Fibroblast of gingiva (primary cell): Measurements from ENCODE around the gene HNRNPUL1.
"Not testable (repeated sequence)": the region's sequence is repeated elsewhere in the genome, so short reads cannot be mapped to it uniquely, and the experiment has no call there.

Experiments
- DNase-seq: peaks from one replicate; pipeline ENCODE4 v3.0.0-alpha.2; 2011; ENCODE audit warnings: low read depth

Gene HNRNPUL1

GRCh38 chr19:41325947-41326706, 62.0 kb downstream of the HNRNPUL1 start:
- peak; percentile 58 for DNase-seq

GRCh38 chr19:41327076-41327575, 63.0 kb downstream of the HNRNPUL1 start:
- no peak for DNase-seq

- no peak for DNase-seq
These were observed 63.5 kb downstream of the HNRNPUL1 start for GRCh38 chr19:41327576-41328156.

GRCh38 chr19:41328157-41328841, 64.1 kb downstream of the HNRNPUL1 start:
- no peak for DNase-seq

- no peak for DNase-seq
These were observed 64.7 kb downstream of the HNRNPUL1 start for GRCh38 chr19:41328842-41329225.

- DNase-seq, result no peak
These were observed 66.3 kb downstream of the HNRNPUL1 start for GRCh38 chr19:41330481-41330880.

GRCh38 chr19:41330946-41331678, 66.9 kb downstream of the HNRNPUL1 start:
- no peak for DNase-seq

- DNase-seq, result no peak
These were observed 67.8 kb downstream of the HNRNPUL1 start for GRCh38 chr19:41332000-41332399.

GRCh38 chr19:41332468-41332867, 68.3 kb downstream of the HNRNPUL1 start:
- no peak for DNase-seq

- DNase-seq, result no peak
These were observed 70.6 kb downstream of the HNRNPUL1 start for GRCh38 chr19:41334793-41335192.

GRCh38 chr19:41335467-41335866, 71.3 kb downstream of the HNRNPUL1 start:
- DNase-seq, result no peak

GRCh38 chr19:41339936-41340335, 75.8 kb downstream of the HNRNPUL1 start:
- DNase-seq, result peak; percentile 26

GRCh38 chr19:41341669-41342490, 77.7 kb downstream of the HNRNPUL1 start:
- DNase-seq, result no peak

- DNase-seq, result no peak
These were observed 80.0 kb downstream of the HNRNPUL1 start for GRCh38 chr19:41344162-41344561.

GRCh38 chr19:41346916-41347315, 82.7 kb downstream of the HNRNPUL1 start:
- not testable (repeated sequence) for DNase-seq

GRCh38 chr19:41350735-41351338, 86.7 kb downstream of the HNRNPUL1 start:
- DNase-seq, result no peak

- no peak for DNase-seq
These were observed 87.4 kb downstream of the HNRNPUL1 start for GRCh38 chr19:41351339-41352245.

- DNase-seq, result no peak
These were observed 88.1 kb downstream of the HNRNPUL1 start for GRCh38 chr19:41352279-41352608.

GRCh38 chr19:41352609-41353465, 88.7 kb downstream of the HNRNPUL1 start:
- DNase-seq, result peak; percentile 36
